NCI-H526 (cell line): ENCODE measurements around the gene TBCD.
"Not testable (repeated sequence)": the region's sequence is repeated elsewhere in the genome, so short reads cannot be mapped to it uniquely, and the experiment has no call there.

ENCODE experiments used
- DNase-seq, 2 experiments: peaks; one replicate each; lab custom pipeline; 2025; lab: John Stamatoyannopoulos, UW

TBCD gene

DNA sequence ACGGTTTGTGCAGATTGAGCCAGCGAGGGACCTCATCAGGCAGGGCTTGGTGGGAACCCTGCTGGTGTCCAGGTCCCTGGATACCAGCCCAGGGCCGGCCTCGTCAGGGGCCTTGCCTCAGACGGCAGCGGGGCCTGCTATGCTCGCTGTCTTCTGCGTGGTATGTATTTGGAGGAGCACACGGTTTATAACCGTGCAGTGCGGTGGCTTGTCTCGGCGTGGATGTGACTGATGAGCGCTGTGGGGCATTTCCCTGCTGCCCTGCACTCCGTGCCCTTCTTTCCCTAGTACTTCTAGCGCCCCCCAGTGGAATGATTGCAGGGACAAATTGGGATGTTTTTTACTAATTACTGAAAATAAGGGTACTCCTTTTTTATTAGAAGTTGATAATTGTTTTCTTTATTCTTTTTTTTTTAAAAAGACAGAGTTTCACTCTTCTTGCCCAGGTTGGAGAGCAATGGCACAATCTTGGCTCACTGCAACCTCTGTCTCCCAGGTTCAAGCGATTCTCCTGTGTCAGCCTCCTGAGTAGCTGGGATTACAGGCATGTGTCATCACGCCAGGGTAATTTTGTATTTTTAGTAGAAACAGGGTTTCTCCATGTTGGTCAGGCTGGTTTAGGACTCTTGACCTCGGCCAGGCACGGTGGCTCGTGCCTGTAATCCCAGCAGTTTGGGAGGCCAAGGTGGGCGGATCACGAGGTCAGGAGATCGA lies 15.3 kb downstream of the TBCD start:
- DNase-seq = peak; percentile 35 to 78

GRCh38 chr17:82769041-82769440 lies 17.2 kb downstream of the TBCD start:
- DNase-seq = no peak

GRCh38 chr17:82772026-82772425 lies 20.2 kb downstream of the TBCD start:
- no peak for DNase-seq

GRCh38 chr17:82774456-82774855 lies 22.6 kb downstream of the TBCD start:
- not testable (repeated sequence) for DNase-seq

- peak; percentile 35 to 87 for DNase-seq
These were observed 23.3 kb downstream of the TBCD start for GRCh38 chr17:82775001-82775823.

- no peak for DNase-seq
These were observed 24.6 kb downstream of the TBCD start for GRCh38 chr17:82776454-82776853.

GRCh38 chr17:82777778-82778375 lies 26.0 kb downstream of the TBCD start:
- peak in 1 of 2 experiments; percentile 44 for DNase-seq

DNA sequence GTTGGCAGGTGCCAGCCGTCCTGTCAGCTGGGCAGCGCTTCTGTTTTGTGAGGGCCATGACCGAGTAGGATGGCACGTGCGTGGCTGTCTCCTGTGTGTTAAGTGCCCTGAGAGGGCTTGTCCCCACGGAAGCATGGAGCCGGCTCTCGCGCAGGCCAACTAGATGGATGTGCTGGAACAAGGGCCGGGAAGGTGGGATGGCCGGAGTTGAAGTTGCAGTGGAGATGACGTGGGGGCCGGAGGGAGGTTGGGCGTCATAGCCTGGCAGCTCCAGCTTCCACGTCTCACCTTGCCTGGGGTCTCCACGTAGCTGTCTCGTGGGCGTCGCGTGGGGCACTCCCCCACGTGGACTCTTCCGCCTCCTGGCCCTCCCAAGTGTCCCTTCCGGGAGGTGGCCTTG lies 27.7 kb downstream of the TBCD start:
- DNase-seq = no peak

- no peak for DNase-seq
These were observed 28.3 kb downstream of the TBCD start for GRCh38 chr17:82780195-82780594.

GRCh38 chr17:82780971-82781893 lies 29.4 kb downstream of the TBCD start:
- no peak for DNase-seq

GRCh38 chr17:82781894-82782274 lies 30.0 kb downstream of the TBCD start:
- DNase-seq = peak; percentile 52 to 77

- DNase-seq = no peak
These were observed 30.9 kb downstream of the TBCD start for GRCh38 chr17:82782657-82783207.

GRCh38 chr17:82783498-82783897 lies 31.6 kb downstream of the TBCD start:
- no peak for DNase-seq

DNA sequence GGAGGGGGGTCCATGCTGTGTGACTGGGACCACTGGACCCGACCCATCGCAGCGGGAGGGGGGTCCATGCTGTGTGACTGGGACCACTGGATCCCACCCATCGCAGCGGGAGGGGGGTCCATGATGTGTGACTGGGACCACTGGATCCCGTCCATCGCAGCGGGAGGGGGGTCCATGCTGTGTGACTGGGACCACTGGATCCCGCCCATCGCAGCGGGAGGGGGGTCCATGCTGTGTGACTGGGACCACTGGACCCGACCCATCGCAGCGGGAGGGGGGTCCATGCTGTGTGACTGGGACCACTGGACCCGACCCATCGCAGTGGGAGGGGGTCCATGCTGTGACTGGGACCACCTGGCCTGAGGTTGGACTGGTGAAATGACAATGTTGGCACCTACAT lies 33.7 kb downstream of the TBCD start:
- not testable (repeated sequence) for DNase-seq

- no peak for DNase-seq
These were observed 34.6 kb downstream of the TBCD start for GRCh38 chr17:82786427-82786826.

- DNase-seq = no peak
These were observed 35.4 kb downstream of the TBCD start for GRCh38 chr17:82787081-82787848.

- DNase-seq = no peak
These were observed 36.5 kb downstream of the TBCD start for GRCh38 chr17:82788206-82789001.

DNA sequence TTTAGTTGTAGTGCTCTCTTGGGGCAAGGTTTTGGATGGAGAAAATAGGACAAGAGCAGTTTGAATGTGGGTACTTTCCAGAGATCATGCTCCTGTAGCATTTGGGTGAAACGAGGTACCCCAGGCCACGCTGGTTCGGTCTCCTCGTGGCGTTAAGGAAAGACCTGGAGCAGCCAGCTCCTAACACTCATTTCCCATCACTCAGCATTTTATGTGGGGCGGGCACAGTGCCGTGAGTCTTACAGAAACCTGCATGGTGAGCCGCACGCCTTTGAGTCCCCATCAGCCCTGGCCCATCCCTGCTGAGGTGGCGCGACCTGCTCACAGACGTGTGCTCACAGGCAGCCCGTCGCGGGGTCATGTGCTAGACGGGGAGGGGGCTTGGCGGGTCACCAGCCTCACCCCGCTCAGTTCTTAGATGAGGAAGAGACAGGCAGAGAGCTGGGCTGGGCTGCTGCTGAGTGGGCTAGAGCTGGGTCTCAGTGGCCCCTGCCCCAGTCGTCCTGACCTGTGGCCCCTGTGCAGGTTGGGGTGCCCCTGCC lies 37.3 kb downstream of the TBCD start:
- no peak for DNase-seq

GRCh38 chr17:82789806-82790205 lies 37.9 kb downstream of the TBCD start:
- no peak for DNase-seq

GRCh38 chr17:82790391-82790790 lies 38.5 kb downstream of the TBCD start:
- no peak for DNase-seq
